ENCODE measurements around the gene DIS3L2.

Gene DIS3L2

DNA sequence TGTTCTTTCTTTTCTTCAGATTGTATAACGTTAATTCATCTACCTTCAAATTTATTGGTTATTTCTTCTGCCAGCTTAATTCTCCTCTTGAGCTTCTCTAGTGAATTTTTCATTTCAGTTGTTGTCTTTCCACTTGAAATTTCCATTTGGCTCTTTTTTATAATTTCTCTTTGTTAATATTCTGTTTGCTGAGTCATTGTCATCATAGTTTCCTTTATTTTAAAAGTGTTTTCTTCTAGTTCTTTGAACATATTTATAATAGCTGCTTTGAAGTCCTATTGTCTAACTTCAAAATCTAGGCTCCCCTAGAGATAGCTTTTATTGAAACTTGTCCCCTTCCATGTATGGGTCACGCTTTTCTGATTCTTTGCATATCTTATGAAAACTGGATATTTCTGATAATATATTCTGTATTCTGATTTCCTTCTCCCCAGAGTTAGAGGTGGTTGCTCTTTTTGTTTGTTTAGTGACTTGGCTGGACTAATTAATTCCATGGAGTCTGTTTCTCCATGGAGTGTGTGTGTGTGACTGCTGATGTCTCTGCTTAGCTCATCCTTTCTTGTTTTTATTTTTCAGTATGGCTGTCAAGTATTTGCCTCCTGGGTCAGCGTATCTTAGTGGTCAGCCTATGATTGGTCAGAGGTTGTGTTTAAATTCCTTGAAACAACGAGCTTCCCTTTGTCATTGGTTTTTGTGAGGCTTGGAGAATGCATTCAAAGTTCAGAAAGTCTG, 47.6 kb downstream of the DIS3L2 start:
- no peak for TF ChIP-seq SIN3A (IDR thresholded peaks at IDR 0.05; ENCODE audit: borderline replicate concordance, insufficient read depth, low read length)
- no peak for TF ChIP-seq POLR2AphosphoS5 (IDR thresholded peaks at IDR 0.05; ENCODE audit: low read depth, low read length)
- TF ChIP-seq FOXP2 (optimal IDR thresholded peaks at IDR 0.05; ENCODE audit: borderline replicate concordance, extremely low read depth, extremely low read length, insufficient read depth) = no peak
- TF ChIP-seq TAF1 (IDR thresholded peaks at IDR 0.05; ENCODE audit: borderline replicate concordance, insufficient read depth, low read length) = no peak
- TF ChIP-seq, protein P1, sequence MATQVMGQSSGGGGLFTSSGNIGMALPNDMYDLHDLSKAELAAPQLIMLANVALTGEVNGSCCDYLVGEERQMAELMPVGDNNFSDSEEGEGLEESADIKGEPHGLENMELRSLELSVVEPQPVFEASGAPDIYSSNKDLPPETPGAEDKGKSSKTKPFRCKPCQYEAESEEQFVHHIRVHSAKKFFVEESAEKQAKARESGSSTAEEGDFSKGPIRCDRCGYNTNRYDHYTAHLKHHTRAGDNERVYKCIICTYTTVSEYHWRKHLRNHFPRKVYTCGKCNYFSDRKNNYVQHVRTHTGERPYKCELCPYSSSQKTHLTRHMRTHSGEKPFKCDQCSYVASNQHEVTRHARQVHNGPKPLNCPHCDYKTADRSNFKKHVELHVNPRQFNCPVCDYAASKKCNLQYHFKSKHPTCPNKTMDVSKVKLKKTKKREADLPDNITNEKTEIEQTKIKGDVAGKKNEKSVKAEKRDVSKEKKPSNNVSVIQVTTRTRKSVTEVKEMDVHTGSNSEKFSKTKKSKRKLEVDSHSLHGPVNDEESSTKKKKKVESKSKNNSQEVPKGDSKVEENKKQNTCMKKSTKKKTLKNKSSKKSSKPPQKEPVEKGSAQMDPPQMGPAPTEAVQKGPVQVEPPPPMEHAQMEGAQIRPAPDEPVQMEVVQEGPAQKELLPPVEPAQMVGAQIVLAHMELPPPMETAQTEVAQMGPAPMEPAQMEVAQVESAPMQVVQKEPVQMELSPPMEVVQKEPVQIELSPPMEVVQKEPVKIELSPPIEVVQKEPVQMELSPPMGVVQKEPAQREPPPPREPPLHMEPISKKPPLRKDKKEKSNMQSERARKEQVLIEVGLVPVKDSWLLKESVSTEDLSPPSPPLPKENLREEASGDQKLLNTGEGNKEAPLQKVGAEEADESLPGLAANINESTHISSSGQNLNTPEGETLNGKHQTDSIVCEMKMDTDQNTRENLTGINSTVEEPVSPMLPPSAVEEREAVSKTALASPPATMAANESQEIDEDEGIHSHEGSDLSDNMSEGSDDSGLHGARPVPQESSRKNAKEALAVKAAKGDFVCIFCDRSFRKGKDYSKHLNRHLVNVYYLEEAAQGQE (IDR thresholded peaks at IDR 0.05; ENCODE audit: insufficient read depth in 1 of 2, low read depth in 2 of 2, low read length in 2 of 2) = no peak

DNA sequence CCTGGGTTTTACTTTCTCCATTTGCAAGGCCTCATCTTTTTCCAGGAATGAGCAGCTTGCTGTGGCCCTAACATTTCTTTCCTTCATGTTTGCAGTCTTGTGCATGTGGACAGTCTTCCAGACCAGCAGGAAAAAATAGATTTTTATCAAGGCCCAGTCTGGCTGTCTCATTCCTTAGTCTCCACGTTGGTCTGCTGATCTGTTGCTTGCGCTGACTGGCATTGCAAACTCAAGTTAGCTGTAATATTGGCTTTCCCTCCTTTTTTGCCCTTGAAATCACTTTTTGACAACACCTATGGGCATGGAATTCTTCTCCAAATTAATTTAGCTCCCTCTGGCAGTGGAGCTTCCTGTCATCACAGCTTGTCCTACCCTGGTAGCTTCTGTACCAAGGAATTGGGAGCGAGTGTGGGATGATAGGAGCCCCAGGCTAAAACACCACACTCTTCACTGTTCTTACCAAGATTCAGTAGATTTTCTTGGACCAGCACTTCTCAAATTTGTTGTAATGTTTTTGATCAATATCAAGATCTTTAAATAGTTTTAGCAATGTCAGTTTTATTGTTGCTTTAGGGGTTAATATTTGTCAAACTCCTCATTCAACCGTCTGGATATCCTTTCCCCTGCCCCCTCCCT, 48.2 kb downstream of the DIS3L2 start:
- no peak for TF ChIP-seq FOXP2 (optimal IDR thresholded peaks at IDR 0.05; ENCODE audit: borderline replicate concordance, extremely low read depth, extremely low read length, insufficient read depth)
- TF ChIP-seq, protein P1 (IDR thresholded peaks at IDR 0.05; ENCODE audit: insufficient read depth in 1 of 2, low read depth in 2 of 2, low read length in 2 of 2) = no peak
- no peak for TF ChIP-seq TAF1 (IDR thresholded peaks at IDR 0.05; ENCODE audit: borderline replicate concordance, insufficient read depth, low read length)
- TF ChIP-seq POLR2AphosphoS5 (IDR thresholded peaks at IDR 0.05; ENCODE audit: low read depth, low read length) = no peak
- TF ChIP-seq SIN3A (IDR thresholded peaks at IDR 0.05; ENCODE audit: borderline replicate concordance, insufficient read depth, low read length) = no peak

DNA sequence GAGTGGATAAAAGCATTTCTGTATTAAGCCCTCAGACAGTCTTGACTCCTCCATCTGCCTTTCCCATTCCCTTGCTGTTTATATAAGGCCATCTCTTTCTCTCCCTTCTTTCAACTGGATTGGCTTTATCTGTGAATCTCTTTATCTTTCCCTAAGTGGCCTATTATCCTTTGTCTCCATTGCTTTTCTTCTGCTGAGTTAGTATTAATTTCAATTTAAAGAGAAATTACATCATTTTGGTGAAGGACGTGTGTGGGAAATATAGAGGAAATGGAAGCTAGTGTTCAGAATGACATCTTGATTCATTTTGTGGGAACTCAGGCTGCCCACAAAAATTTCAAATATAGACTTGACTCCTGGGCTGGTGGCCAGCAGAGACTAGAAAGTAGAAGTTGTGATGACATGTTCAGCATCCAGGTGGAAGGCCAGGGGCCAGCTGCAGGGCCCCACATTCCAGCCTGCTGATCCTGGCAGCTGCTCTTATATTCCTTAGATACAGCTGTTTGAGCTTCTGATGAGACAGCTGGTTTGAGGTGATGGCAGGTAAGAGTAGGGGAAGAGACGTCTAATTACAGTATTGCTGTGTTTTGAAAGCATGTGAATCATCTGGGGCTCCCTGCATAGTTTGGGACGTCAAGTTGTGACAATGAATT, 52.3 kb downstream of the DIS3L2 start:
- TF ChIP-seq SIN3A (IDR thresholded peaks at IDR 0.05; ENCODE audit: borderline replicate concordance, insufficient read depth, low read length) (no peak), FOXP2 (optimal IDR thresholded peaks at IDR 0.05; ENCODE audit: borderline replicate concordance, extremely low read depth, extremely low read length, insufficient read depth) (no peak), TAF1 (IDR thresholded peaks at IDR 0.05; ENCODE audit: borderline replicate concordance, insufficient read depth, low read length) (no peak), POLR2AphosphoS5 (IDR thresholded peaks at IDR 0.05; ENCODE audit: low read depth, low read length) (no peak)
- TF ChIP-seq, protein P1 (IDR thresholded peaks at IDR 0.05; ENCODE audit: insufficient read depth in 1 of 2, low read depth in 2 of 2, low read length in 2 of 2) = no peak

DNA sequence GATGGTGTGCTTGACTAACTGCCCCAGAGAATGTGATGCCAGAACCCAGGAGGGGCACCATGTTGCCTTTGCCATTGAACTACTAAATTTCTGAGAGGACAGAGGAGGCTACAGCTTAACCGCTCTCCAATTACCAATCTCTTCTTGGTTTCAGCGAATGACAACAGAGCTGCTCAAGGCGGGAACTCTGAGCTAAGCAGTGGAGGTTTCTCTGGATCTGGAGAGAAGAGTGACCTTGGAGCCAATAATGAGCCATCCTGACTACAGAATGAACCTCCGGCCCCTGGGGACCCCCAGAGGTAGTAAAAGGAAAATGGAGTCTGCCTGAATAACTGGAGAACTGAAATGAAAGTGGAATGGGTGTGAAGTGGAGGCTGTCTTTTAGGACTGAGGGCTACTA, 53.2 kb downstream of the DIS3L2 start:
- TF ChIP-seq FOXP2 (optimal IDR thresholded peaks at IDR 0.05; ENCODE audit: borderline replicate concordance, extremely low read depth, extremely low read length, insufficient read depth) (no peak), TAF1 (IDR thresholded peaks at IDR 0.05; ENCODE audit: borderline replicate concordance, insufficient read depth, low read length) (no peak), SIN3A (IDR thresholded peaks at IDR 0.05; ENCODE audit: borderline replicate concordance, insufficient read depth, low read length) (no peak), POLR2AphosphoS5 (IDR thresholded peaks at IDR 0.05; ENCODE audit: low read depth, low read length) (no peak)
- TF ChIP-seq, protein P1 (IDR thresholded peaks at IDR 0.05; ENCODE audit: insufficient read depth in 1 of 2, low read depth in 2 of 2, low read length in 2 of 2) = no peak

Data from PFSK-1 (cell line).